GM18526 (cell line): ENCODE measurements around the gene CABCOCO1.

ENCODE experiments used
- POLR2A ChIP-seq: IDR thresholded peaks from 3 replicates; pipeline ENCODE4 v1.6.1; 2011; ENCODE audit not compliant: insufficient read length; ENCODE audit errors: extremely low read depth

The CABCOCO1 gene, protein sequence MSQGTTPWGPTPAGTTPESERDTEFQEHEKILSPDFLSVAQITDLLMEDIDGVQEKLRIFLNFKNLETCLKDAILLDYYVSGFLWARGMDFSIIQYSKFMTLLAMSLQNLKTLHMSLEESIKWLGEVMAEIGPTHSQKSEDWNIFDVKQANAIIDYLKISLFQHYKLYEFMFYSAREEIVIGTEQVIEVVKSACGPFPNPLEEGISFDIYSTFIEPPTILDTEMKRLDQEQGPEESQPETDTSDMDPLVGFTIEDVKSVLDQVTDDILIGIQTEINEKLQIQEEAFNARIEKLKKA

GRCh38 chr10:61662794-61663259, at the start of gene CABCOCO1:
TSS of gene CABCOCO1 (plus strand) at chr10:61662929. CDS start at chr10:61662973, 44 bp downstream.
- no peak for TF ChIP-seq POLR2A

DNA sequence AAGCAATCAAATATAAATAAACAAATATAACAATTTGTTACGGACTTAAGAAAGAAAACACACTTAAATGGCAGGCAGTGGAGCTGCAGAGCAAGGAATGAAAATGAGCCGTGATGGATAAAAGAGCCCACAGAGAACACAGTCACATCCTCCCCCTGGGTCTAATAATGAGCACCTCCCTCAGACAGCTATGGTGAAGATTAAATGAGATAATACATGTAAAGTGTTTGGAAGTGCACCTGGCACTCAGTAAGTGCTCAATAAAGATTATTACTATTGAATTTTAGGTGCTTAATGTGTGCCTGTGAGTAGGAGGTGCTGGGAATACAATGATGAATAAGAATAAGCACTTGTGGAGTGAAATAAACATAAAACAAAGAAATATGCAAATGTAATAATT, 49.1 kb upstream of the CABCOCO1 start:
- no peak for TF ChIP-seq POLR2A

GRCh38 chr10:61616611-61617010, 46.1 kb upstream of the CABCOCO1 start:
- TF ChIP-seq POLR2A, result no peak

DNA sequence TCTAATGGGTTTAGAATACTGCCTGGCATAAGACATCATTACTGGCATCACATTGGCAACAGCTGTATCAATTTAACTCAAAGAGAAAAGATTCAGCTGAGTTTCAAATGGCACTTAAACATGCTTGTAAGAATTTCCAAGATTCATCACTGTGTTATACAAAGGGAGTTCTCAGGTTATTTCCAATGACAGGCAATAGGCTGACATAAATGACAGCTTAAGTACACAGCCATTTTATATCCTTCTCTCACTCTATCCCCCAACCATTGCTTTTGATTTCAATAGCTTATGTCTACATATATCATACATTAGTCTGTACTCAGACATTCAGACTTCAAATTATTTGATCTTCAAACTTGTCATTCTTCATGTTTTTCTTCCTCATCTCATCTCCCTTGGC, 45.5 kb upstream of the CABCOCO1 start:
- TF ChIP-seq POLR2A, result no peak

DNA sequence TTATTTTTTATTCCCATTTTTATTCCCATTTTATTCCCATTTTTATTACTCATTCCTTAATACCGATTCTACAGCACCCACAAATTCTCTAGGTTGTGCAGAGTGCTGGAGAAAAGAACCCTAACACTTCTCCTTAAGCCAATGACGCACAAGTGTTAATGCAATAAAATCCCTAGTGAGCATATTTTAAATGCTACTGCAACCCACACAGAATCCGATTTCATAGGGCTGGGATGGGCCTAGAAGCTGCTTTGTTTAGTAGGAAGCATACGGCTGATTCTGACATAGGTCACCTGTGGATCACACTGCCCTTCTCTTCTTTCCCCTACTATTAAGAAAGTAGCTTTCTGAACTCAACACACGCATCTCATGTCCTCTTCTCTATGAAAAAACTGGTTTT, 45.1 kb upstream of the CABCOCO1 start:
- no peak for TF ChIP-seq POLR2A

- no peak for TF ChIP-seq POLR2A
These were observed 44.3 kb upstream of the CABCOCO1 start for GRCh38 chr10:61618388-61618961.

- TF ChIP-seq POLR2A, result no peak
These were observed 42.2 kb upstream of the CABCOCO1 start for GRCh38 chr10:61620506-61620905.

GRCh38 chr10:61621605-61622051, 41.1 kb upstream of the CABCOCO1 start:
- no peak for TF ChIP-seq POLR2A

DNA sequence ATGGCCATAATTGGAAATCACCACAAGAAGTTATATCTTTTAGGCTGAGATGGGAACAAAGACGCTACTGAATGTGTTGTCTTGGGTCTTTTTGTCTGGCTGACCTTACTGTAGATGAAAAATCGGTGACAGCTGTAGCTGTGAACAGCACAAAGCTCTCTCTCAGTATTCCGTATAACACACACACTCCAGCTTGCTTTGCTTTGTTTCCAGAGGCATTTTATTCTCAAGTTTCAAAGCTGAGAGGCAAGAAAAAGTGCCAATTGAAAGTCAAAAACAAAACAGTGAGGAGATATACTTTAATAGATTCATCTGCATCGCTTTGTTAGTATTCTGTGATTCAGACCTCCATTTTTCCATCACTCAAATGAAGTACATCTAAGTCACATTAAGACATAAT, 39.6 kb upstream of the CABCOCO1 start:
- TF ChIP-seq POLR2A, result no peak

DNA sequence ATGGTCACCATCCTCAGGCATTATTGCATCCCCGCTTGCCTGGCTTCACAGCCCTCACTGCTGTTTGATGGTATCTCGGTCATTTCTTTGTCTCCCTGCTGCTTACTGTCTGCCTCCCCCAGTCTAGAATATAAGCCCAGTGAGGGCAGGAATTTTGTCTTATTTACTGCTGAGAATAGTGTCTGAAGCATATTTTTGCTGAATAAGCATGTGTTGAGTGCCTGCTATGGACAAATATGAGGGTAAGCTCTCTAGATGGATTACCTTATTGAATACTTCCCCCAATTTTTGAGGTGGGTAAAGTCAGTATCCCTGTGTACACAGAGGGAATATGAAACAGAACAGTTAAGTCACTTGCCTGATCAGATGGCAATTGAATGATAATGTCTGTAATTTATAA, 36.5 kb upstream of the CABCOCO1 start:
- TF ChIP-seq POLR2A, result no peak

- no peak for TF ChIP-seq POLR2A
These were observed 35.5 kb upstream of the CABCOCO1 start for GRCh38 chr10:61627266-61627665.

- no peak for TF ChIP-seq POLR2A
These were observed 34.4 kb upstream of the CABCOCO1 start for GRCh38 chr10:61628151-61628874.

DNA sequence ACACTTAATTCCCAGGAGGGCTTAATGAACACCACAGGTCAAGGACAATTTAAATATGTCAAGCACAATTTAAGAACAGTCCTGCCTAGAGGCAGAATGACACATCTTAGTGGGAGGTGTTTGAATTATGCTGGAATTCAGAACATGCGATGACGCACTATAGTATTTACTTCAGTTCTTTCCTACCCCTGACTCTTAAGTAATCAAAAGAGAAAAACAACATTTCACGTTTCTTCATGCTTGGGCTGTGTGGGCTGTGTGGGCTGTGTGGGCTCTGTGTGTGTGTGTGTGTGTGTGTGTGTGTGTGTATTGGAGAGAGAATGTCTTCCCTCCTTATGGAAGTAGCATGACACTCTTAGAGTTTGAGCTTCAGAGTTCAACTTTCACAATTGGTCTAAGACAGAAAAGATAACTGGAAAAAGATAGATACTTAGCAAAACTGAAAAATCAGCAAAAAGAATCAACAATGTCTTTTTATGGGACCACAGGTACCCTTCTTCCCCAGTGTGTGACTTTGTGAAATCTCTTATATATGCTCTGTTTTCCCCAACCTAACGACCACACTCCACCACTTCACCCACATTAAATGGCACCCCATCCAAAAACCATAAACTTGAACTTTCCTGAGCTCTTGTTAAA, 33.7 kb upstream of the CABCOCO1 start:
- no peak for TF ChIP-seq POLR2A

GRCh38 chr10:61629576-61629975, 33.2 kb upstream of the CABCOCO1 start:
- TF ChIP-seq POLR2A, result no peak

- no peak for TF ChIP-seq POLR2A
These were observed 30.6 kb upstream of the CABCOCO1 start for GRCh38 chr10:61632057-61632670.

- TF ChIP-seq POLR2A, result no peak
These were observed 29.1 kb upstream of the CABCOCO1 start for GRCh38 chr10:61633665-61634064.

DNA sequence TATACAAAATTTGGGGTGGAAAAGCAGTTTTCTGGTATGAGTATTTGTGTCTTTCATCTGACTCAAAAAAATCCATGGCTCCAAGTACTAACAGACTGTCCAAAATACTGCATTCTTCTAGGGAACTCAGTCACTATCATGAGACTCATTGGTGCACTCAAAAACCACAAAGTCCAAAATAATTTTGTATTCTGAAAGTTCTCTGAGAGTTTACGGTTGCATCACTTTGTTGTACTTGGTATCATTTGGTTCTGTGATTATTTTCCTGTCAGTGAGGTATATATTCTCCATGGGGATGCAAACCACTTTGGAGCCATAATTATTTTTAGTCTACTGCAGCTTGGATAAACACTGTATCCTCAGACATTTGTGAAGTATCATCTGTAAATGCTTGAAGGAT, 28.0 kb upstream of the CABCOCO1 start:
- TF ChIP-seq POLR2A, result no peak
